IMR-90 (cell line): Measurements from ENCODE around the gene SLC4A7. TPM values are rescaled to one million over a fixed set of nuclear protein-coding genes. Genes with fewer than 3 reads are reported as not detected.

Experiments used
- ATAC-seq: fragments of 200-7000 bp; cut with Tn5 transposase; 2 replicates; pipeline ENCODE4 v1.9.1; 2020; ENCODE audit warnings: low read depth, mild to moderate bottlenecking, moderate library complexity
- BruUV-seq: library from RNA; stranded (reverse); fragments of 400-500 nt; replicated peaks from 2 replicates; lab custom pipeline; 2021; lab: Mats Ljungman, UMichigan
- CTCF ChIA-PET: fragments of 300-600 bp; formaldehyde crosslinking; extraction: SDS; loops from one replicate; lab custom pipeline; 2021; ENCODE audit warnings: antibody characterized with exemption; lab: Yijun Ruan, JAX
- POLR2A ChIA-PET: fragments of 300-600 bp; sonication (Branson Sonifier 250); formaldehyde crosslinking; loops from one replicate; lab custom pipeline; 2022; ENCODE audit warnings: antibody characterized with exemption; ENCODE audit not compliant: unreplicated experiment; lab: Charles Lee
- DNase-seq: peaks from one replicate; pipeline ENCODE4 v3.0.0; 2013
- H2AFZ ChIP-seq: replicated peaks from 2 replicates; pipeline ENCODE3; 2013; ENCODE audit warnings: low read length, mild to moderate bottlenecking; ENCODE audit not compliant: poor library complexity
- H2AK5ac ChIP-seq: 2 replicates; pipeline ENCODE4 v1.6.1; 2013; ENCODE audit warnings: low read depth, low read length, inconsistent platforms
- H2AK9ac ChIP-seq: replicated peaks from 2 replicates; pipeline ENCODE3; 2013; ENCODE audit warnings: mild to moderate bottlenecking, low read depth, low read length, moderate library complexity; ENCODE audit not compliant: poor library complexity
- H2BK120ac ChIP-seq: 2 replicates; pipeline ENCODE4 v1.6.1; 2013; ENCODE audit warnings: low read depth, low read length, inconsistent platforms
- H2BK15ac ChIP-seq: 3 replicates; pipeline ENCODE4 v1.6.1; 2013; ENCODE audit warnings: low read depth, low read length, inconsistent platforms
- H2BK20ac ChIP-seq: 2 replicates; pipeline ENCODE4 v1.6.1; 2013; ENCODE audit warnings: low read depth, mild to moderate bottlenecking, inconsistent platforms, low read length, moderate library complexity
- H2BK5ac ChIP-seq: 2 replicates; pipeline ENCODE4 v1.6.1; 2013; ENCODE audit warnings: mild to moderate bottlenecking, low read depth, low read length, inconsistent platforms; ENCODE audit not compliant: poor library complexity, severe bottlenecking
- H3K14ac ChIP-seq: replicated peaks from 2 replicates; pipeline ENCODE4 v1.6.1; 2013; ENCODE audit warnings: low read depth, low read length, inconsistent platforms
- H3K18ac ChIP-seq: 2 replicates; pipeline ENCODE4 v1.6.1; 2013; ENCODE audit warnings: low read depth, low read length, control low read depth
- H3K23ac ChIP-seq: 2 replicates; pipeline ENCODE4 v1.6.1; 2013; ENCODE audit warnings: low read depth, low read length, inconsistent platforms
- H3K27ac ChIP-seq: 2 replicates; pipeline ENCODE4 v1.5.1; 2013; ENCODE audit warnings: mild to moderate bottlenecking, control low read depth, low read length; ENCODE audit not compliant: insufficient read depth
- H3K27me3 ChIP-seq: 2 replicates; pipeline ENCODE4 v1.6.1; 2013; ENCODE audit warnings: low read length; ENCODE audit not compliant: control insufficient read depth, insufficient read depth
- H3K36me3 ChIP-seq: 2 replicates; pipeline ENCODE4 v1.6.1; 2013; ENCODE audit warnings: low read length, mixed read lengths; ENCODE audit not compliant: control insufficient read depth, insufficient read depth
- H3K4ac ChIP-seq: 2 replicates; pipeline ENCODE4 v1.6.1; 2013; ENCODE audit warnings: low read depth, low read length, inconsistent platforms
- H3K4me1 ChIP-seq: 2 replicates; pipeline ENCODE4 v1.6.1; 2013; ENCODE audit warnings: low read length, mixed read lengths; ENCODE audit not compliant: control insufficient read depth, insufficient read depth
- H3K4me2 ChIP-seq: 2 replicates; pipeline ENCODE4 v1.6.1; 2013; ENCODE audit warnings: low read depth, mild to moderate bottlenecking, control low read depth, low read length, moderate library complexity
- H3K4me3 ChIP-seq: 2 replicates; pipeline ENCODE4 v1.5.1; 2013; ENCODE audit warnings: low read depth, mild to moderate bottlenecking, control low read depth, low read length, moderate library complexity; ENCODE audit not compliant: insufficient read depth
- H3K56ac ChIP-seq: 2 replicates; pipeline ENCODE4 v1.6.1; 2013; ENCODE audit warnings: low read length, inconsistent platforms; ENCODE audit not compliant: insufficient read depth; ENCODE audit errors: extremely low read depth
- H3K79me1 ChIP-seq, 2 experiments: 2 replicates each; pipeline ENCODE4 v1.6.1; 2013; ENCODE audit warnings: low read length in 2 of 2, inconsistent platforms in 1 of 2, low read depth in 1 of 2
- H3K9ac ChIP-seq: 2 replicates; pipeline ENCODE4 v1.6.1; 2013; ENCODE audit warnings: low read depth, low read length, control low read depth
- H3K9me1 ChIP-seq: 2 replicates; pipeline ENCODE4 v1.6.1; 2013; ENCODE audit warnings: low read length, inconsistent platforms; ENCODE audit not compliant: insufficient read depth
- H3K9me3 ChIP-seq: 2 replicates; pipeline ENCODE4 v1.6.1; 2013; ENCODE audit warnings: low read length; ENCODE audit not compliant: control insufficient read depth, insufficient read depth
- H4K20me1 ChIP-seq: 2 replicates; pipeline ENCODE4 v1.6.1; 2013; ENCODE audit warnings: low read length, inconsistent platforms; ENCODE audit not compliant: insufficient read depth
- H4K5ac ChIP-seq: 2 replicates; pipeline ENCODE4 v1.6.1; 2013; ENCODE audit warnings: mild to moderate bottlenecking, low read depth, low read length, control low read depth
- H4K8ac ChIP-seq, 2 experiments: 2 replicates each; pipeline ENCODE4 v1.6.1; 2013; ENCODE audit warnings: low read depth in 2 of 2, low read length in 2 of 2, control low read depth in 1 of 2, inconsistent platforms in 1 of 2
- H4K91ac ChIP-seq: 2 replicates; pipeline ENCODE4 v1.6.1; 2013; ENCODE audit warnings: low read depth, low read length, inconsistent platforms; ENCODE audit not compliant: insufficient read depth
- CHD1 ChIP-seq: IDR thresholded peaks from 2 replicates; pipeline ENCODE4 v1.6.1; 2012; ENCODE audit warnings: low read depth, low read length, improper control_type of control experiment
- CTCF ChIP-seq: conservative IDR thresholded peaks from 2 replicates; pipeline ENCODE4 v1.5.1; 2012; ENCODE audit warnings: mild to moderate bottlenecking, low read depth, low read length, improper control_type of control experiment
- FOS ChIP-seq: fragments of 150-350 bp; IDR thresholded peaks from 2 replicates; pipeline ENCODE4 v1.6.1; 2016; ENCODE audit warnings: low read depth, low read length
- MAZ ChIP-seq: IDR thresholded peaks from 2 replicates; pipeline ENCODE4 v1.6.1; 2012; ENCODE audit warnings: low read depth, mild to moderate bottlenecking, low read length, improper control_type of control experiment, moderate library complexity, borderline replicate concordance
- RAD21 ChIP-seq: IDR thresholded peaks from 2 replicates; pipeline ENCODE4 v1.6.1; 2012; ENCODE audit warnings: low read length, improper control_type of control experiment
- USF2 ChIP-seq: fragments of 150-350 bp; IDR thresholded peaks from 2 replicates; pipeline ENCODE4 v1.6.1; 2017; ENCODE audit warnings: mild to moderate bottlenecking, antibody characterized with exemption, low read length, low read depth
- WGBS, 2 experiments: methylation state at CpG; one replicate each; pipeline versions ENCODE4 v1.1.5 to v1.1.7; 2013; ENCODE audit warnings: missing lambda C conversion rate in 2 of 2; ENCODE audit not compliant: insufficient read length in 1 of 2; ENCODE audit errors: extremely low coverage in 2 of 2; 5-methylcytosine and 5-hydroxymethylcytosine counted together
- dilution Hi-C: fragments of 300-500 bp; cut with HindIII; formaldehyde crosslinking; loops from one replicate; pipeline ENCODE4 v1.14.3; 2018; ENCODE audit warnings: low sequenced_read_pairs; ENCODE audit not compliant: unreplicated experiment
- in situ Hi-C: fragments of 300-500 bp; cut with MboI; formaldehyde crosslinking; loops from 3 replicates; pipeline ENCODE4 v1.14.3; 2019; ENCODE audit warnings: low sequenced_read_pairs, inconsistent platforms, mixed read lengths
- intact Hi-C: fragments of 100-400 bp; cut with micrococcal nuclease; formaldehyde crosslinking; loops from 2 replicates; pipeline ENCODE4 v1.10.0; 2022
- polyA plus RNA-seq, 3 experiments: library from polyadenylated mRNA; depleted of rRNA; stranded (reverse); fragments of >200 nt; gene quantifications; 2 replicates each; pipeline ENCODE4 v1.2.3, GENCODE V29; 2012; ENCODE audit warnings: low replicate concordance in 1 of 3
- total RNA-seq: library from RNA; depleted of rRNA; stranded (reverse); fragments of >200 nt; gene quantifications from 2 replicates; pipeline ENCODE4 v1.2.3, GENCODE V29; 2012
- TF ChIP-seq, protein P1 (sequence below): fragments of 150-350 bp; IDR thresholded peaks from 2 replicates; pipeline ENCODE4 v1.6.1; 2016; ENCODE audit warnings: low read depth, mild to moderate bottlenecking, low read length, moderate library complexity, borderline replicate concordance

Gene SLC4A7
- total and polyA plus RNA-seq, 2 of the 4 experiments (the other 2 are of a cell fraction) = 17.7 to 50.4 TPM

GRCh38 chr3:27485866-27486265 lies 1.7 kb upstream of the SLC4A7 start:
- no peak overlapping the region for H4K91ac ChIP-seq
- intact Hi-C loops = loop anchor here (10.0 kb wide), 1 partner anchor 849 kb away; no protein-coding TSS in a partner anchor

More at GRCh38 chr3:27485866-27486265, 1.7 kb upstream of the SLC4A7 start:
- Histone ChIP-seq H3K4me3 (no peak overlapping the region), H2BK15ac (no peak overlapping the region), H2AK5ac (no peak overlapping the region), H4K20me1 (peaks cover 21% of the 10 kb centered on the region), H3K9me3 (no peaks in the 10 kb centered on the region), H2BK20ac (no peak overlapping the region), H2AFZ (no peak overlapping the region), H3K4me2 (no peak overlapping the region), H3K36me3 (no peaks in the 10 kb centered on the region), H3K14ac (no peak overlapping the region), H2BK120ac (no peak overlapping the region), H2AK9ac (no peak overlapping the region), H3K56ac (no peak overlapping the region), H2BK5ac (no peak overlapping the region), H3K4me1 (peaks cover 2% of the 10 kb centered on the region; the same call in 1 of the 2 replicates), H3K9ac (no peak overlapping the region), H3K27me3 (no peaks in the 10 kb centered on the region), H4K5ac (no peak overlapping the region; the same call in 1 of the 2 replicates), H3K4ac (no peak overlapping the region), H4K8ac (no peak overlapping the region), H3K9me1 (peaks cover 5% of the 10 kb centered on the region; the same call in 1 of the 2 replicates), H3K23ac (no peak overlapping the region), H3K18ac (no peak overlapping the region), H3K27ac (no peak overlapping the region), H3K79me1 (peaks cover 0 to 16% of the 10 kb centered on the region in 2 experiments; a peak in 2 of 4 replicates)
- 86% methylated on average over 2 of the region's 5 CpGs; no CpG with 5 or more reads in 1 of the 2 experiments for WGBS, 2 experiments
- dilution Hi-C loops (no loop called here), in situ Hi-C loops (loop anchor here (5.0 to 10.0 kb wide), 2 partner anchors 41 to 189 kb away; no protein-coding TSS in a partner anchor)
- CTCF ChIA-PET = interaction anchor here (0.7 to 1.0 kb wide), 2 partner anchors 11 to 36 kb away, joined by 3 read pairs; no protein-coding TSS in a partner anchor
- ATAC-seq (no peak), DNase-seq (no peak)
- POLR2A ChIA-PET = no interaction called here
- TF ChIP-seq USF2 = no peak
- TF ChIP-seq, protein P1, sequence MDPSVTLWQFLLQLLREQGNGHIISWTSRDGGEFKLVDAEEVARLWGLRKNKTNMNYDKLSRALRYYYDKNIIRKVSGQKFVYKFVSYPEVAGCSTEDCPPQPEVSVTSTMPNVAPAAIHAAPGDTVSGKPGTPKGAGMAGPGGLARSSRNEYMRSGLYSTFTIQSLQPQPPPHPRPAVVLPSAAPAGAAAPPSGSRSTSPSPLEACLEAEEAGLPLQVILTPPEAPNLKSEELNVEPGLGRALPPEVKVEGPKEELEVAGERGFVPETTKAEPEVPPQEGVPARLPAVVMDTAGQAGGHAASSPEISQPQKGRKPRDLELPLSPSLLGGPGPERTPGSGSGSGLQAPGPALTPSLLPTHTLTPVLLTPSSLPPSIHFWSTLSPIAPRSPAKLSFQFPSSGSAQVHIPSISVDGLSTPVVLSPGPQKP = no peak
- TF ChIP-seq FOS = no peak
- no peak for TF ChIP-seq CHD1
- no peak for TF ChIP-seq CTCF
- no peak for TF ChIP-seq RAD21
- TF ChIP-seq MAZ = no peak
- BruUV-seq = no TSS peak
